HG03571 (cell line): ENCODE results near the gene PRODH2.

Experiments
- ATAC-seq: cut with Tn5 transposase; IDR thresholded peaks from one replicate; pipeline ENCODE4 v1.9.1; 2021; ENCODE audit not compliant: unreplicated experiment

The PRODH2 gene

GRCh38 chr19:35812220-35813042 is at the start of gene PRODH2:
TSS of gene PRODH2 (minus strand) at chr19:35812845. CDS start at chr19:35812805, 40 bp downstream.
- no peak for ATAC-seq

- no peak for ATAC-seq
These were observed 49.1 kb upstream of the PRODH2 start for GRCh38 chr19:35861640-35862160.

GRCh38 chr19:35860818-35861639 is 48.4 kb upstream of the PRODH2 start:
- ATAC-seq = no peak

- no peak for ATAC-seq
These were observed 47.8 kb upstream of the PRODH2 start for GRCh38 chr19:35860436-35860817.

GRCh38 chr19:35859414-35859813 is 46.8 kb upstream of the PRODH2 start:
- no peak for ATAC-seq

- ATAC-seq = no peak
These were observed 45.7 kb upstream of the PRODH2 start for GRCh38 chr19:35858311-35858710.

GRCh38 chr19:35856546-35857149 is 44.0 kb upstream of the PRODH2 start, which contains the start of gene KIRREL2:
TSS of gene KIRREL2 (plus strand) at chr19:35856911. CDS start at chr19:35857120, 209 bp downstream.
- no peak for ATAC-seq

- no peak for ATAC-seq
These were observed 40.6 kb upstream of the PRODH2 start for GRCh38 chr19:35853038-35853756.

- ATAC-seq = no peak
These were observed 39.6 kb upstream of the PRODH2 start, which contains the start of gene NPHS1 for GRCh38 chr19:35852029-35852780. TSS of gene NPHS1 (minus strand) at chr19:35852504. CDS start at chr19:35851837, 667 bp downstream.

- ATAC-seq = no peak
These were observed 38.8 kb upstream of the PRODH2 start for GRCh38 chr19:35851213-35852028.

GRCh38 chr19:35848919-35849505 is 36.4 kb upstream of the PRODH2 start:
- no peak for ATAC-seq

GRCh38 chr19:35848486-35848885 is 35.8 kb upstream of the PRODH2 start:
- no peak for ATAC-seq

- ATAC-seq = no peak
These were observed 35.3 kb upstream of the PRODH2 start for GRCh38 chr19:35847911-35848310.

- ATAC-seq = no peak
These were observed 33.5 kb upstream of the PRODH2 start for GRCh38 chr19:35846038-35846668.

GRCh38 chr19:35845215-35846037 is 32.8 kb upstream of the PRODH2 start:
- ATAC-seq = no peak

- ATAC-seq = no peak
These were observed 32.0 kb upstream of the PRODH2 start for GRCh38 chr19:35844482-35845214.
